Activated T-cell treated with anti-CD3 and anti-CD28 coated beads for 24 hours (primary cell): ENCODE measurements around the gene GRK7.

Experiments
- DNase-seq: peaks from one replicate; pipeline ENCODE4 v3.0.0-alpha.2; 2020; ENCODE audit warnings: low read depth

Gene GRK7

GRCh38 chr3:141763088-141763750 lies at the start of gene GRK7:
TSS of gene GRK7 (plus strand) at chr3:141763408. CDS start at chr3:141778285, 14,877 bp downstream.
- no peak for DNase-seq

GRCh38 chr3:141714671-141715070 lies 48.5 kb upstream of the GRK7 start:
- no peak for DNase-seq

- DNase-seq: no peak
These were observed 41.1 kb upstream of the GRK7 start for GRCh38 chr3:141722081-141722480.

- DNase-seq: no peak
These were observed 40.6 kb upstream of the GRK7 start for GRCh38 chr3:141722648-141723047.

GRCh38 chr3:141723255-141723654 lies 40.0 kb upstream of the GRK7 start:
- DNase-seq: no peak

GRCh38 chr3:141724186-141724585 lies 39.0 kb upstream of the GRK7 start:
- no peak for DNase-seq

GRCh38 chr3:141725036-141725435 lies 38.2 kb upstream of the GRK7 start:
- DNase-seq: no peak

GRCh38 chr3:141726483-141726882 lies 36.7 kb upstream of the GRK7 start:
- no peak for DNase-seq

GRCh38 chr3:141728355-141728892 lies 34.8 kb upstream of the GRK7 start:
- DNase-seq: no peak

GRCh38 chr3:141729240-141729639 lies 34.0 kb upstream of the GRK7 start:
- no peak for DNase-seq

GRCh38 chr3:141735176-141735575 lies 28.0 kb upstream of the GRK7 start:
- DNase-seq: no peak

GRCh38 chr3:141735770-141736465 lies 27.3 kb upstream of the GRK7 start:
- no peak for DNase-seq

GRCh38 chr3:141737093-141737492 lies 26.1 kb upstream of the GRK7 start:
- no peak for DNase-seq

GRCh38 chr3:141737678-141738021 lies 25.6 kb upstream of the GRK7 start:
- DNase-seq: no peak

GRCh38 chr3:141738022-141738890 lies 25.0 kb upstream of the GRK7 start, which contains the start of gene RNF7:
TSS of gene RNF7 (plus strand) at chr3:141738298. CDS start at chr3:141738342, 44 bp downstream.
- peak; percentile 96 for DNase-seq

- peak; percentile 12 for DNase-seq
These were observed 24.3 kb upstream of the GRK7 start for GRCh38 chr3:141738891-141739363.

GRCh38 chr3:141739731-141740130 lies 23.5 kb upstream of the GRK7 start:
- DNase-seq: no peak

GRCh38 chr3:141740349-141740748 lies 22.9 kb upstream of the GRK7 start:
- no peak for DNase-seq

- DNase-seq: no peak
These were observed 19.9 kb upstream of the GRK7 start for GRCh38 chr3:141743305-141743704.

- no peak for DNase-seq
These were observed 16.2 kb upstream of the GRK7 start for GRCh38 chr3:141746962-141747361.

GRCh38 chr3:141753399-141753798 lies 9.8 kb upstream of the GRK7 start:
- DNase-seq: no peak

GRCh38 chr3:141754032-141754431 lies 9.2 kb upstream of the GRK7 start:
- DNase-seq: no peak
